ENCODE measurements around the gene NACC2.

The NACC2 gene

GRCh38 chr9:135970128-135970815, 124.8 kb downstream of the NACC2 start:
- Histone ChIP-seq H3F3A (ENCODE audit: low read depth) (no peaks in the 10 kb centered on the region), H4K20me1 (ENCODE audit: insufficient read depth, low read length, poor library complexity, severe bottlenecking) (no peaks in the 10 kb centered on the region), H3K4me3 (ENCODE audit: low read length, poor library complexity, severe bottlenecking) (no peak overlapping the region), H3K9me3 (ENCODE audit: insufficient read depth, low read depth, low read length) (no peaks in the 10 kb centered on the region), H3K36me3 (ENCODE audit: insufficient read depth, low read length) (no peaks in the 10 kb centered on the region), H3K79me2 (ENCODE audit: insufficient read depth, low read length) (no peaks in the 10 kb centered on the region), H2AFZ (ENCODE audit: low read length) (no peak overlapping the region), H3K27me3 (ENCODE audit: insufficient read depth, low read length, poor library complexity, severe bottlenecking) (no peaks in the 10 kb centered on the region), H3K4me2 (ENCODE audit: low read depth, low read length, poor library complexity, severe bottlenecking) (no peak overlapping the region), H3K4me1 (ENCODE audit: insufficient read depth, low read length, poor library complexity, severe bottlenecking) (peaks cover 17% of the 10 kb centered on the region), H3K9ac (ENCODE audit: low read depth, low read length, poor library complexity, severe bottlenecking) (no peak overlapping the region), H3K9me2 (replicated peaks; ENCODE audit: low read depth, low read length) (no peaks in the 10 kb centered on the region)
- TF ChIP-seq EZH2phosphoT487 (IDR thresholded peaks at IDR 0.05; ENCODE audit: borderline replicate concordance): no peak
- TF ChIP-seq, protein P1, sequence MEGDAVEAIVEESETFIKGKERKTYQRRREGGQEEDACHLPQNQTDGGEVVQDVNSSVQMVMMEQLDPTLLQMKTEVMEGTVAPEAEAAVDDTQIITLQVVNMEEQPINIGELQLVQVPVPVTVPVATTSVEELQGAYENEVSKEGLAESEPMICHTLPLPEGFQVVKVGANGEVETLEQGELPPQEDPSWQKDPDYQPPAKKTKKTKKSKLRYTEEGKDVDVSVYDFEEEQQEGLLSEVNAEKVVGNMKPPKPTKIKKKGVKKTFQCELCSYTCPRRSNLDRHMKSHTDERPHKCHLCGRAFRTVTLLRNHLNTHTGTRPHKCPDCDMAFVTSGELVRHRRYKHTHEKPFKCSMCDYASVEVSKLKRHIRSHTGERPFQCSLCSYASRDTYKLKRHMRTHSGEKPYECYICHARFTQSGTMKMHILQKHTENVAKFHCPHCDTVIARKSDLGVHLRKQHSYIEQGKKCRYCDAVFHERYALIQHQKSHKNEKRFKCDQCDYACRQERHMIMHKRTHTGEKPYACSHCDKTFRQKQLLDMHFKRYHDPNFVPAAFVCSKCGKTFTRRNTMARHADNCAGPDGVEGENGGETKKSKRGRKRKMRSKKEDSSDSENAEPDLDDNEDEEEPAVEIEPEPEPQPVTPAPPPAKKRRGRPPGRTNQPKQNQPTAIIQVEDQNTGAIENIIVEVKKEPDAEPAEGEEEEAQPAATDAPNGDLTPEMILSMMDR (conservative IDR thresholded peaks at IDR 0.05; ENCODE audit: low read length): no peak

- peaks cover 17% of the 10 kb centered on the region for H3K4me1 ChIP-seq (ENCODE audit: insufficient read depth, low read length, poor library complexity, severe bottlenecking)
- H3K9ac ChIP-seq (ENCODE audit: low read depth, low read length, poor library complexity, severe bottlenecking): no peak overlapping the region
Observed at GRCh38 chr9:135969064-135969683, 125.9 kb downstream of the NACC2 start.

GRCh38 chr9:135968601-135969000, 126.5 kb downstream of the NACC2 start:
- H3K36me3 ChIP-seq (ENCODE audit: insufficient read depth, low read length): no peaks in the 10 kb centered on the region
- no peaks in the 10 kb centered on the region for H3K27me3 ChIP-seq (ENCODE audit: insufficient read depth, low read length, poor library complexity, severe bottlenecking)
- no peaks in the 10 kb centered on the region for H4K20me1 ChIP-seq (ENCODE audit: insufficient read depth, low read length, poor library complexity, severe bottlenecking)
- no peaks in the 10 kb centered on the region for H3K9me3 ChIP-seq (ENCODE audit: insufficient read depth, low read depth, low read length)
- H3K79me2 ChIP-seq (ENCODE audit: insufficient read depth, low read length): no peaks in the 10 kb centered on the region
- no peak overlapping the region for H3K4me2 ChIP-seq (ENCODE audit: low read depth, low read length, poor library complexity, severe bottlenecking)
- H3K4me3 ChIP-seq (ENCODE audit: low read length, poor library complexity, severe bottlenecking): no peak overlapping the region
- H3K4me1 ChIP-seq (ENCODE audit: insufficient read depth, low read length, poor library complexity, severe bottlenecking): peaks cover 12% of the 10 kb centered on the region
- no peaks in the 10 kb centered on the region for H3K9me2 ChIP-seq (replicated peaks; ENCODE audit: low read depth, low read length)
- TF ChIP-seq, protein P1 (conservative IDR thresholded peaks at IDR 0.05; ENCODE audit: low read length): no peak
- no peak for TF ChIP-seq EZH2phosphoT487 (IDR thresholded peaks at IDR 0.05; ENCODE audit: borderline replicate concordance)
- no peaks in the 10 kb centered on the region for H3F3A ChIP-seq (ENCODE audit: low read depth)
- H3K9ac ChIP-seq (ENCODE audit: low read depth, low read length, poor library complexity, severe bottlenecking): no peak overlapping the region
- H2AFZ ChIP-seq (ENCODE audit: low read length): no peak overlapping the region

More at GRCh38 chr9:135969064-135969683, 125.9 kb downstream of the NACC2 start:
- TF ChIP-seq EZH2phosphoT487 (IDR thresholded peaks at IDR 0.05; ENCODE audit: borderline replicate concordance): no peak
- TF ChIP-seq, protein P1 (conservative IDR thresholded peaks at IDR 0.05; ENCODE audit: low read length): no peak
- Histone ChIP-seq H3K9me2 (replicated peaks; ENCODE audit: low read depth, low read length) (no peaks in the 10 kb centered on the region), H3K27me3 (ENCODE audit: insufficient read depth, low read length, poor library complexity, severe bottlenecking) (no peaks in the 10 kb centered on the region), H3F3A (ENCODE audit: low read depth) (no peaks in the 10 kb centered on the region), H3K4me2 (ENCODE audit: low read depth, low read length, poor library complexity, severe bottlenecking) (no peak overlapping the region), H3K36me3 (ENCODE audit: insufficient read depth, low read length) (no peaks in the 10 kb centered on the region), H2AFZ (ENCODE audit: low read length) (no peak overlapping the region), H3K9me3 (ENCODE audit: insufficient read depth, low read depth, low read length) (no peaks in the 10 kb centered on the region), H4K20me1 (ENCODE audit: insufficient read depth, low read length, poor library complexity, severe bottlenecking) (no peaks in the 10 kb centered on the region), H3K4me3 (ENCODE audit: low read length, poor library complexity, severe bottlenecking) (no peak overlapping the region), H3K79me2 (ENCODE audit: insufficient read depth, low read length) (no peaks in the 10 kb centered on the region)
